HEK293 (cell line): ENCODE measurements around the gene EDN1.

ENCODE experiments used
- CTCF ChIP-seq: fragments of 450-650 bp; formaldehyde crosslinking; IDR thresholded peaks from 2 replicates; pipeline ENCODE4 v1.5.1; 2016; ENCODE audit warnings: missing biosample characterization, missing genetic modification characterization
- KLF1 ChIP-seq: fragments of 450-650 bp; formaldehyde crosslinking; IDR thresholded peaks from 2 replicates; pipeline ENCODE4 v1.5.1; 2016; ENCODE audit warnings: missing biosample characterization, missing genetic modification characterization
- SP2 ChIP-seq: fragments of 450-650 bp; formaldehyde crosslinking; IDR thresholded peaks from 2 replicates; pipeline ENCODE4 v1.5.1; 2016; ENCODE audit warnings: missing biosample characterization, missing genetic modification characterization
- SP7 ChIP-seq: fragments of 450-650 bp; formaldehyde crosslinking; IDR thresholded peaks from 2 replicates; pipeline ENCODE4 v1.5.1; 2016; ENCODE audit warnings: missing biosample characterization, missing genetic modification characterization
- ZNF121 ChIP-seq: fragments of 450-650 bp; formaldehyde crosslinking; IDR thresholded peaks from 2 replicates; pipeline ENCODE4 v1.5.1; 2016; ENCODE audit warnings: missing biosample characterization, missing genetic modification characterization
- ZNF140 ChIP-seq: fragments of 450-650 bp; formaldehyde crosslinking; IDR thresholded peaks from 2 replicates; pipeline ENCODE4 v1.5.1; 2016; ENCODE audit warnings: missing biosample characterization, missing genetic modification characterization
- ZNF274 ChIP-seq, 2 experiments: fragments of 200-500 bp in 1 of 2; fragments of 450-650 bp in 1 of 2; sonication (Bioruptor generic) in 1 of 2; formaldehyde crosslinking in 1 of 2; IDR thresholded peaks; 2 replicates each; pipeline versions ENCODE4 v1.5.1 to v1.6.1; 2014 to 2016; ENCODE audit warnings: borderline replicate concordance in 1 of 2, inconsistent platforms in 1 of 2, low read length in 1 of 2, missing biosample characterization in 1 of 2, missing genetic modification characterization in 1 of 2
- ZNF423 ChIP-seq: fragments of 450-650 bp; formaldehyde crosslinking; IDR thresholded peaks from 2 replicates; pipeline ENCODE4 v1.5.1; 2016; ENCODE audit warnings: missing biosample characterization, missing genetic modification characterization
- ZNF701 ChIP-seq: fragments of 450-650 bp; formaldehyde crosslinking; IDR thresholded peaks from 2 replicates; pipeline ENCODE4 v1.5.1; 2016; ENCODE audit warnings: missing biosample characterization, missing genetic modification characterization
- ZNF747 ChIP-seq: fragments of 450-650 bp; formaldehyde crosslinking; IDR thresholded peaks from 2 replicates; pipeline ENCODE4 v1.5.1; 2016; ENCODE audit warnings: missing biosample characterization, missing genetic modification characterization
- TF ChIP-seq, protein P1 (sequence below): fragments of 450-650 bp; formaldehyde crosslinking; IDR thresholded peaks from 2 replicates; pipeline ENCODE4 v1.5.1; 2016; ENCODE audit warnings: missing biosample characterization, missing genetic modification characterization

GRCh38 chr6:12258191-12258590, 32.0 kb upstream of the EDN1 start:
- no peak for TF ChIP-seq ZNF701 (tag by site-specific recombination)
- no peak for TF ChIP-seq ZNF747 (tag by site-specific recombination)
- TF ChIP-seq CTCF (tag by site-specific recombination): no peak
- TF ChIP-seq ZNF274 (IDR thresholded peaks at IDR 0.05; ENCODE audit: low read length): no peak
- no peak for TF ChIP-seq ZNF274 (tag by site-specific recombination; IDR thresholded peaks at IDR 0.05; ENCODE audit: borderline replicate concordance)
- no peak for TF ChIP-seq ZNF423 (tag by site-specific recombination)
- TF ChIP-seq ZNF121 (tag by site-specific recombination): no peak
- TF ChIP-seq KLF1 (tag by site-specific recombination): no peak
- TF ChIP-seq SP2 (tag by site-specific recombination): no peak
- TF ChIP-seq, protein P1, sequence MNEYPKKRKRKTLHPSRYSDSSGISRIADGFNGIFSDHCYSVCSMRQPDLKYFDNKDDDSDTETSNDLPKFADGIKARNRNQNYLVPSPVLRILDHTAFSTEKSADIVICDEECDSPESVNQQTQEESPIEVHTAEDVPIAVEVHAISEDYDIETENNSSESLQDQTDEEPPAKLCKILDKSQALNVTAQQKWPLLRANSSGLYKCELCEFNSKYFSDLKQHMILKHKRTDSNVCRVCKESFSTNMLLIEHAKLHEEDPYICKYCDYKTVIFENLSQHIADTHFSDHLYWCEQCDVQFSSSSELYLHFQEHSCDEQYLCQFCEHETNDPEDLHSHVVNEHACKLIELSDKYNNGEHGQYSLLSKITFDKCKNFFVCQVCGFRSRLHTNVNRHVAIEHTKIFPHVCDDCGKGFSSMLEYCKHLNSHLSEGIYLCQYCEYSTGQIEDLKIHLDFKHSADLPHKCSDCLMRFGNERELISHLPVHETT (tag by site-specific recombination): no peak
- TF ChIP-seq ZNF140 (tag by site-specific recombination): no peak
- TF ChIP-seq SP7 (tag by site-specific recombination): no peak
